Colonic mucosa (tissue), 4 donors: ENCODE results near the gene PNLIPRP2. TPM values are rescaled to one million over a fixed set of nuclear protein-coding genes. Genes with fewer than 3 reads are reported as not detected.

Experiments used
- DNase-seq: peaks from one replicate; pipeline ENCODE4 v3.0.0-alpha.2; 2020
- H3K27ac ChIP-seq: fragments of 200-600 bp; one replicate; pipeline ENCODE4 v1.8.0; 2021
- H3K27me3 ChIP-seq: fragments of 200-600 bp; one replicate; pipeline ENCODE4 v1.8.0; 2021
- H3K36me3 ChIP-seq: fragments of 200-600 bp; one replicate; pipeline ENCODE4 v1.8.0; 2021
- H3K4me1 ChIP-seq: fragments of 200-600 bp; one replicate; pipeline ENCODE4 v1.8.0; 2021; ENCODE audit warnings: mild to moderate bottlenecking
- H3K4me3 ChIP-seq: fragments of 200-600 bp; one replicate; pipeline ENCODE4 v1.8.0; 2021
- H3K9ac ChIP-seq, 2 donors: one replicate each; pipeline ENCODE4 v1.7.0; 2013; ENCODE audit warnings: control low read depth in 2 of 2, low read depth in 2 of 2, low read length in 2 of 2
- H3K9me3 ChIP-seq: fragments of 200-600 bp; one replicate; pipeline ENCODE4 v1.8.0; 2021
- intact Hi-C: fragments of 100-400 bp; cut with DNase I; formaldehyde crosslinking; loops from one replicate; pipeline ENCODE4 v1.14.1; 2022
- total RNA-seq, 2 donors: library from RNA; stranded (reverse); fragmentation: NEBNext Ultra II Directional in 1 of 2; extraction: Animal tissue kit (Norgen Biotek cat#: 25700) in 1 of 2; gene quantifications; one replicate each; pipeline ENCODE4 v1.2.1, GENCODE V29; 2021
- TF ChIP-seq, protein P1 (sequence below): fragments of 200-600 bp; IDR thresholded peaks from one replicate; pipeline ENCODE4 v1.8.0; 2022; ENCODE audit warnings: antibody characterized with exemption, mild to moderate bottlenecking
- donor health status: healthy.
- donor health status: DM: no; HTN: no; CAD: no.
- donor health status: DM: no; HTN: no; CAD: no.

PNLIPRP2 gene
- total RNA-seq, 2 donors from 2014 or later = 5.0 to 9.1 TPM

GRCh38 chr10:116637830-116638229 is 17.1 kb downstream of the PNLIPRP2 start:
- TF ChIP-seq, protein P1, sequence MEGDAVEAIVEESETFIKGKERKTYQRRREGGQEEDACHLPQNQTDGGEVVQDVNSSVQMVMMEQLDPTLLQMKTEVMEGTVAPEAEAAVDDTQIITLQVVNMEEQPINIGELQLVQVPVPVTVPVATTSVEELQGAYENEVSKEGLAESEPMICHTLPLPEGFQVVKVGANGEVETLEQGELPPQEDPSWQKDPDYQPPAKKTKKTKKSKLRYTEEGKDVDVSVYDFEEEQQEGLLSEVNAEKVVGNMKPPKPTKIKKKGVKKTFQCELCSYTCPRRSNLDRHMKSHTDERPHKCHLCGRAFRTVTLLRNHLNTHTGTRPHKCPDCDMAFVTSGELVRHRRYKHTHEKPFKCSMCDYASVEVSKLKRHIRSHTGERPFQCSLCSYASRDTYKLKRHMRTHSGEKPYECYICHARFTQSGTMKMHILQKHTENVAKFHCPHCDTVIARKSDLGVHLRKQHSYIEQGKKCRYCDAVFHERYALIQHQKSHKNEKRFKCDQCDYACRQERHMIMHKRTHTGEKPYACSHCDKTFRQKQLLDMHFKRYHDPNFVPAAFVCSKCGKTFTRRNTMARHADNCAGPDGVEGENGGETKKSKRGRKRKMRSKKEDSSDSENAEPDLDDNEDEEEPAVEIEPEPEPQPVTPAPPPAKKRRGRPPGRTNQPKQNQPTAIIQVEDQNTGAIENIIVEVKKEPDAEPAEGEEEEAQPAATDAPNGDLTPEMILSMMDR = no peak
- intact Hi-C loops = no loop called here
- Histone ChIP-seq H3K36me3 (no peaks in the 10 kb centered on the region), H3K4me1 (no peaks in the 10 kb centered on the region), H3K27me3 (no peaks in the 10 kb centered on the region), H3K9me3 (no peaks in the 10 kb centered on the region), H3K9ac (no peak overlapping the region), H3K4me3 (no peak overlapping the region), H3K27ac (no peak overlapping the region)
- no peak for DNase-seq

GRCh38 chr10:116646502-116646901 is 25.7 kb downstream of the PNLIPRP2 start:
- no peak overlapping the region for H3K9ac ChIP-seq
- intact Hi-C loops = no loop called here
- no peaks in the 10 kb centered on the region for H3K27me3 ChIP-seq
- no peak overlapping the region for H3K4me3 ChIP-seq
- H3K27ac ChIP-seq = no peak overlapping the region
- H3K9me3 ChIP-seq = no peaks in the 10 kb centered on the region
- DNase-seq = no peak
- H3K4me1 ChIP-seq = no peaks in the 10 kb centered on the region
- TF ChIP-seq, protein P1 = no peak
- no peaks in the 10 kb centered on the region for H3K36me3 ChIP-seq

DNA sequence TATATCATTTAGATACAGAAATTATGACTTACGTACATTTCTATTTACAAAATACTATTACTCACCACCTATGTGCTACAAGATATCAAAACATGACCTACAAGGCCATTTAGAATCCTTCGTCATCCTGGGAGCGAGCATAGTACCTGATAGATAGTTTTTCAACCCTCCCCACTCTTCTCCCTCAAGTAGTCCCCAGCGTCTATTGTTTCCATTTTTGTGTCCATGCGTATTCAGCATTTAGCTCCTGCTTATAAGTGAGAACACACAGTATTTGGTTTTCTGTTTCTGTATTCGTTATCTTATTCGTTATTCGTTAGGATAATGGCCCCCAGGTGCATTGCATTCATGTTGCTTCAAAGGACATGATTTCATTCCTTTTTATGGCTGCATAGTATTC is 28.1 kb downstream of the PNLIPRP2 start:
- no peaks in the 10 kb centered on the region for H3K27me3 ChIP-seq
- no peak overlapping the region for H3K9ac ChIP-seq
- H3K4me1 ChIP-seq = no peaks in the 10 kb centered on the region
- H3K9me3 ChIP-seq = no peaks in the 10 kb centered on the region
- no peak overlapping the region for H3K4me3 ChIP-seq
- DNase-seq = no peak
- intact Hi-C loops = no loop called here
- H3K27ac ChIP-seq = no peak overlapping the region
- TF ChIP-seq, protein P1 = no peak
- no peaks in the 10 kb centered on the region for H3K36me3 ChIP-seq

DNA sequence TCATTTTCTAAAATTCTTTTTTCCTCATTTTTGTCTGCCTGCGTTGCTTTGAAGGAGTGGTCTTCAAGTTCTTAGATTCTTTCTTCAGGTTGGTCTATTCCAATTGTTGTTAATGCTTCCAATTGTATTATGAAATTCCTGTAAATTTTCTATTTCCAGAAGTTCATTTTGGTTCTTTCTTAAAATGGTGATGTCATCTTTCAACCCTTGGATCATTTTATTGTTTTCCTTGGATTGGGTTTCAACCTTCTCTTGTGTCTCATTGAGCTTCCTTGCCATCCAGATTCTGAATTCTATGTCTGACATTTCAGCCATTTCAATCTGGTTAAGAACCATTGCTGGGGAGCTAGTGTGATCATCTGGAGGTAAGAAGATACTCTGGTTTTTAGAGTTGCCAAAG is 33.1 kb downstream of the PNLIPRP2 start:
- TF ChIP-seq, protein P1 = no peak
- no peak overlapping the region for H3K4me3 ChIP-seq
- no peaks in the 10 kb centered on the region for H3K36me3 ChIP-seq
- H3K27ac ChIP-seq = no peak overlapping the region
- H3K9me3 ChIP-seq = no peaks in the 10 kb centered on the region
- H3K27me3 ChIP-seq = no peaks in the 10 kb centered on the region
- H3K9ac ChIP-seq = no peak overlapping the region
- DNase-seq = no peak
- intact Hi-C loops = no loop called here
- no peaks in the 10 kb centered on the region for H3K4me1 ChIP-seq

DNA sequence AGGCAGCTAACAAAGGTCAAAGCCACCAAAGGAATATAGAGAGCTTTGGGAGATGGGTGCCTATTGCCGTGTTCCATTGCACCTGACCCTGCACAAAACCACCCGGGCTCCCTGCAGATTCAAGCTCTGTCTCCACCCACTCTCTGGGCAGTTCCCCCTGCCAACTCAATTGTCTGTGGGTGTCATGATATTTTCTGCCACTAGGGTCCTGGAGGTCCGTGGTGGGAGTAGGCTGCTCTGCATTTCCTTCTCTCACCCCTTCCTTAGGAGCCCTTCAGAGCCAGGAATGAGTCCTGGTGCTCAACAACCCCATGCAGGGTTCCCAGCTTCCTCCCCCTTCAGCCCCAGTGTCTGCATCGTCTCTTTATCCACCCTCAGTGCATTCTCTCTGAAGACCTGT is 34.1 kb downstream of the PNLIPRP2 start:
- Histone ChIP-seq H3K27me3 (no peaks in the 10 kb centered on the region), H3K9ac (no peak overlapping the region), H3K36me3 (no peaks in the 10 kb centered on the region), H3K4me3 (no peak overlapping the region), H3K9me3 (no peaks in the 10 kb centered on the region), H3K27ac (no peak overlapping the region), H3K4me1 (no peaks in the 10 kb centered on the region)
- TF ChIP-seq, protein P1 = no peak
- intact Hi-C loops = no loop called here
- DNase-seq = no peak

- Histone ChIP-seq H3K36me3 (no peaks in the 10 kb centered on the region), H3K27me3 (no peaks in the 10 kb centered on the region), H3K27ac (no peak overlapping the region), H3K4me3 (no peak overlapping the region), H3K9ac (no peak overlapping the region), H3K4me1 (no peaks in the 10 kb centered on the region), H3K9me3 (no peaks in the 10 kb centered on the region)
- intact Hi-C loops = no loop called here
- TF ChIP-seq, protein P1 = no peak
- DNase-seq = no peak
Measured at GRCh38 chr10:116655568-116655967, 34.8 kb downstream of the PNLIPRP2 start.
